Measurements from ENCODE around the gene SLC25A23. TPM values are rescaled to one million over a fixed set of nuclear protein-coding genes. Genes with fewer than 3 reads are reported as not detected.
"Not testable (repeated sequence)": the region's sequence is repeated elsewhere in the genome, so short reads cannot be mapped to it uniquely, and the experiment has no call there.

Gene SLC25A23
- total RNA-seq, result 24.1 and 32.5 TPM in 2 replicates

- DNase-seq (ENCODE audit: low read depth, low spot score), result no peak
Observed at GRCh38 chr19:6459262-6460098, at the start of gene SLC25A23. SLC25A23 (minus strand) TSS chr19:6459792; CDS start chr19:6459628, 164 bp downstream.

GRCh38 chr19:6508028-6508771 is 48.6 kb upstream of the SLC25A23 start:
- DNase-seq (ENCODE audit: low read depth, low spot score), result not testable (repeated sequence)

GRCh38 chr19:6503407-6504201 is 44.0 kb upstream of the SLC25A23 start:
- no peak for DNase-seq (ENCODE audit: low read depth, low spot score)

- DNase-seq (ENCODE audit: low read depth, low spot score), result no peak
Observed at GRCh38 chr19:6501740-6502648, 42.4 kb upstream of the SLC25A23 start, which contains the start of gene TUBB4A. TUBB4A (minus strand) TSS chr19:6502309; CDS start chr19:6502212, 97 bp downstream.

GRCh38 chr19:6500837-6501739 is 41.5 kb upstream of the SLC25A23 start:
- DNase-seq (ENCODE audit: low read depth, low spot score), result no peak

- DNase-seq (ENCODE audit: low read depth, low spot score), result no peak
Observed at GRCh38 chr19:6499052-6499790, 39.6 kb upstream of the SLC25A23 start.

- DNase-seq (ENCODE audit: low read depth, low spot score), result no peak
Observed at GRCh38 chr19:6498294-6499036, 38.9 kb upstream of the SLC25A23 start.

- DNase-seq (ENCODE audit: low read depth, low spot score), result no peak
Observed at GRCh38 chr19:6495947-6496346, 36.4 kb upstream of the SLC25A23 start.

GRCh38 chr19:6494438-6495036 is 34.9 kb upstream of the SLC25A23 start:
- DNase-seq (ENCODE audit: low read depth, low spot score), result no peak

GRCh38 chr19:6491802-6492592 is 32.4 kb upstream of the SLC25A23 start:
- DNase-seq (ENCODE audit: low read depth, low spot score), result no peak

- DNase-seq (ENCODE audit: low read depth, low spot score), result no peak
Observed at GRCh38 chr19:6490134-6490533, 30.5 kb upstream of the SLC25A23 start.

GRCh38 chr19:6489278-6490061 is 29.9 kb upstream of the SLC25A23 start:
- no peak for DNase-seq (ENCODE audit: low read depth, low spot score)

GRCh38 chr19:6484831-6485230 is 25.2 kb upstream of the SLC25A23 start:
- DNase-seq (ENCODE audit: low read depth, low spot score), result no peak

GRCh38 chr19:6484230-6484629 is 24.6 kb upstream of the SLC25A23 start:
- no peak for DNase-seq (ENCODE audit: low read depth, low spot score)

GRCh38 chr19:6483235-6483634 is 23.6 kb upstream of the SLC25A23 start:
- DNase-seq (ENCODE audit: low read depth, low spot score), result no peak

- DNase-seq (ENCODE audit: low read depth, low spot score), result no peak
Observed at GRCh38 chr19:6482343-6482686, 22.7 kb upstream of the SLC25A23 start.

All from pulmonary artery endothelial cell (primary cell).